OCI-LY3 (cell line): ENCODE results near the gene NODAL.

ENCODE experiments used
- H2AFZ ChIP-seq: fragments of 200-600, 300-600 bp; shearing (Covaris generic); 2 replicates; pipeline ENCODE4 v1.6.0; 2014; ENCODE audit warnings: antibody characterized with exemption, low read depth, low read length
- H3K27ac ChIP-seq: fragments of 200-600, 300-600 bp; sonication (generic); 2 replicates; pipeline ENCODE4 v1.5.1; 2014; ENCODE audit warnings: mild to moderate bottlenecking, low read length, moderate library complexity, mixed read lengths
- H3K27me3 ChIP-seq: fragments of 200-600, 300-600 bp; sonication (generic); 2 replicates; pipeline ENCODE4 v1.6.1; 2014; ENCODE audit warnings: low read depth, low read length, mixed read lengths
- H3K36me3 ChIP-seq: fragments of 200-600, 300-600 bp; sonication (generic); replicated peaks from 2 replicates; pipeline ENCODE3; 2014; ENCODE audit warnings: low read depth, low read length, mixed read lengths
- H3K4me1 ChIP-seq: fragments of 300-600, 200-600 bp; sonication (generic); 2 replicates; pipeline ENCODE4 v1.6.1; 2014; ENCODE audit warnings: low read length, mixed read lengths
- H3K4me2 ChIP-seq: fragments of 200-600, 300-600 bp; sonication (generic); 2 replicates; pipeline ENCODE4 v1.6.1; 2014; ENCODE audit warnings: low read length, mixed read lengths
- H3K4me3 ChIP-seq: fragments of 300-600, 200-600 bp; sonication (generic); 2 replicates; pipeline ENCODE4 v1.5.1; 2014; ENCODE audit warnings: antibody characterized with exemption, mild to moderate bottlenecking, low read length, moderate library complexity
- H3K79me2 ChIP-seq: fragments of 300-600, 200-600 bp; shearing (Covaris generic); 2 replicates; pipeline ENCODE4 v1.6.1; 2014; ENCODE audit warnings: mild to moderate bottlenecking, low read length, mixed read lengths
- H3K9ac ChIP-seq: fragments of 300-600, 200-600 bp; shearing (Covaris generic); 2 replicates; pipeline ENCODE4 v1.6.0; 2014; ENCODE audit warnings: mild to moderate bottlenecking, low read length, moderate library complexity
- H3K9me3 ChIP-seq: fragments of 200-600, 300-600 bp; shearing (Covaris generic); 2 replicates; pipeline ENCODE4 v1.6.1; 2014; ENCODE audit warnings: low read length, mixed read lengths; ENCODE audit not compliant: insufficient read depth
- H4K20me1 ChIP-seq: fragments of 200-600, 300-600 bp; sonication (generic); 2 replicates; pipeline ENCODE4 v1.6.1; 2016; ENCODE audit warnings: low read length, mixed read lengths; ENCODE audit not compliant: insufficient read depth
- EZH2phosphoT487 ChIP-seq: fragments of 200-600 bp; shearing (Covaris generic); IDR thresholded peaks from 2 replicates; pipeline ENCODE4 v1.6.1; 2018; ENCODE audit warnings: antibody characterized with exemption, mixed run types, low read depth
- TF ChIP-seq, protein P1 (sequence below): fragments of 200-600, 300-600 bp; sonication (generic); IDR thresholded peaks from 2 replicates; pipeline ENCODE4 v1.5.1; 2014; ENCODE audit warnings: antibody characterized with exemption, low read length, low read depth

NODAL gene

GRCh38 chr10:70432561-70433263, 8.8 kb downstream of the NODAL start:
- H3K4me2 ChIP-seq: no peak overlapping the region
- peaks cover 5% of the 10 kb centered on the region for H3K36me3 ChIP-seq
- no peak overlapping the region for H3K9ac ChIP-seq

DNA sequence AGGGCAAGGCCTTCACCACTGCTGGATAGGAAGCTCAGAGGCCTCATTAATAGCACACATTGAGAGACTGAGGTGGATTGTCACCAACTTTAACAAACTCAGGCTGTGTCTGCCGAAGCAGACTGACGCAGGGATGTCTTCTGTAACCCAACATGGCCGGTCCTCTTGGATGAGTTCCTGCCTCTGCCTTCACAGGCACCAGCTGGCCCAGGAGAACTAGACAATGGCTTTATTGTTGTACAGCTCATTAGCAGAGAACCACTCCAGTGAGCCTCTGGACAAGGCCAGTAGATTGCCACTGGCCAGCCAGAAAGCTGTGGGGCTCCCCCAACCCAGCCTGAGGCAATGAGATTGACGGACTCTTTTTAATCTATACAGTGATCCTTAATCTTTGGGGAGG, 9.4 kb downstream of the NODAL start:
- no peak overlapping the region for H3K4me3 ChIP-seq
- no peaks in the 10 kb centered on the region for H3K4me1 ChIP-seq
- no peak overlapping the region for H3K9ac ChIP-seq
- no peaks in the 10 kb centered on the region for H3K79me2 ChIP-seq
- H3K36me3 ChIP-seq: peaks cover 9% of the 10 kb centered on the region
- H3K27me3 ChIP-seq: no peaks in the 10 kb centered on the region
- no peaks in the 10 kb centered on the region for H3K9me3 ChIP-seq
- no peak overlapping the region for H3K4me2 ChIP-seq
- TF ChIP-seq, protein P1, sequence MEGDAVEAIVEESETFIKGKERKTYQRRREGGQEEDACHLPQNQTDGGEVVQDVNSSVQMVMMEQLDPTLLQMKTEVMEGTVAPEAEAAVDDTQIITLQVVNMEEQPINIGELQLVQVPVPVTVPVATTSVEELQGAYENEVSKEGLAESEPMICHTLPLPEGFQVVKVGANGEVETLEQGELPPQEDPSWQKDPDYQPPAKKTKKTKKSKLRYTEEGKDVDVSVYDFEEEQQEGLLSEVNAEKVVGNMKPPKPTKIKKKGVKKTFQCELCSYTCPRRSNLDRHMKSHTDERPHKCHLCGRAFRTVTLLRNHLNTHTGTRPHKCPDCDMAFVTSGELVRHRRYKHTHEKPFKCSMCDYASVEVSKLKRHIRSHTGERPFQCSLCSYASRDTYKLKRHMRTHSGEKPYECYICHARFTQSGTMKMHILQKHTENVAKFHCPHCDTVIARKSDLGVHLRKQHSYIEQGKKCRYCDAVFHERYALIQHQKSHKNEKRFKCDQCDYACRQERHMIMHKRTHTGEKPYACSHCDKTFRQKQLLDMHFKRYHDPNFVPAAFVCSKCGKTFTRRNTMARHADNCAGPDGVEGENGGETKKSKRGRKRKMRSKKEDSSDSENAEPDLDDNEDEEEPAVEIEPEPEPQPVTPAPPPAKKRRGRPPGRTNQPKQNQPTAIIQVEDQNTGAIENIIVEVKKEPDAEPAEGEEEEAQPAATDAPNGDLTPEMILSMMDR: no peak
- TF ChIP-seq EZH2phosphoT487: no peak
- H2AFZ ChIP-seq: no peak overlapping the region
- H3K27ac ChIP-seq: no peak overlapping the region
- no peaks in the 10 kb centered on the region for H4K20me1 ChIP-seq

More at GRCh38 chr10:70432561-70433263, 8.8 kb downstream of the NODAL start:
- Histone ChIP-seq H4K20me1 (no peaks in the 10 kb centered on the region), H3K4me1 (no peaks in the 10 kb centered on the region), H3K9me3 (no peaks in the 10 kb centered on the region), H3K4me3 (no peak overlapping the region), H3K79me2 (no peaks in the 10 kb centered on the region), H2AFZ (no peak overlapping the region), H3K27ac (no peak overlapping the region), H3K27me3 (no peaks in the 10 kb centered on the region)
- TF ChIP-seq, protein P1: no peak
- no peak for TF ChIP-seq EZH2phosphoT487

GRCh38 chr10:70430493-70431445, 10.7 kb downstream of the NODAL start:
- Histone ChIP-seq H3K4me3 (no peak overlapping the region), H3K79me2 (no peaks in the 10 kb centered on the region), H3K4me1 (no peaks in the 10 kb centered on the region), H3K4me2 (no peak overlapping the region), H3K36me3 (peaks cover 9% of the 10 kb centered on the region), H3K9ac (no peak overlapping the region), H2AFZ (no peak overlapping the region), H4K20me1 (no peaks in the 10 kb centered on the region), H3K27ac (no peak overlapping the region), H3K27me3 (no peaks in the 10 kb centered on the region), H3K9me3 (no peaks in the 10 kb centered on the region)
- TF ChIP-seq, protein P1: no peak
- no peak for TF ChIP-seq EZH2phosphoT487

- no peaks in the 10 kb centered on the region for H3K79me2 ChIP-seq
- H3K4me1 ChIP-seq: no peaks in the 10 kb centered on the region
- no peak overlapping the region for H3K27ac ChIP-seq
- no peak overlapping the region for H2AFZ ChIP-seq
- H3K9ac ChIP-seq: no peak overlapping the region
- no peaks in the 10 kb centered on the region for H4K20me1 ChIP-seq
- H3K4me3 ChIP-seq: no peak overlapping the region
- H3K4me2 ChIP-seq: no peak overlapping the region
- no peaks in the 10 kb centered on the region for H3K27me3 ChIP-seq
- no peak for TF ChIP-seq EZH2phosphoT487
- TF ChIP-seq, protein P1: no peak
- peaks cover 12% of the 10 kb centered on the region for H3K36me3 ChIP-seq
- no peaks in the 10 kb centered on the region for H3K9me3 ChIP-seq
Observed at GRCh38 chr10:70426823-70427222, 14.7 kb downstream of the NODAL start.
